ENCODE measurements around the gene GPC4.

Gene GPC4

DNA sequence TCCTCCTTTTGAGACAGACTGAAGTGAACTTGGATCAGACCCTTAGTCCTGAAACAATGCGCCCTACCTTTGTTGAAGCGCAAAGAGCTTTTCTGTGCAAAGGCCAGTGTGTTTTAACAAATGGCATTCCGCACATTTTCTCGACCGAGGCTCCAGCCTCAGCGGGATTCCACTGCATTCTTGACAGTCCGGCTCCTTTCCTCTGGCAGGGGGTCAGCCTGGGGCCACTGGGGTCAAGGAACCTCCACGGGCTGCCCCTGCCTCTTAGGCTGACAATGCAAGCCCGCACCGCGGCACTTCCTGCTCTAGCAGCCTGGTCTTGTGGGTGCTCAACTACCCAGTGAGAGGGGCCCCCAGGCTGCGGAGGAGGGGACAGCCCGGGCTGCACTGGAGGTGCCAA lies 150.0 kb downstream of the GPC4 start:
- H3K4me3 ChIP-seq (ENCODE audit: low read length), result no peak overlapping the region
- no peak for TF ChIP-seq CTCF (conservative IDR thresholded peaks at IDR 0.05; ENCODE audit: low read length)
- no peak for DNase-seq (ENCODE audit: low read depth)

DNA sequence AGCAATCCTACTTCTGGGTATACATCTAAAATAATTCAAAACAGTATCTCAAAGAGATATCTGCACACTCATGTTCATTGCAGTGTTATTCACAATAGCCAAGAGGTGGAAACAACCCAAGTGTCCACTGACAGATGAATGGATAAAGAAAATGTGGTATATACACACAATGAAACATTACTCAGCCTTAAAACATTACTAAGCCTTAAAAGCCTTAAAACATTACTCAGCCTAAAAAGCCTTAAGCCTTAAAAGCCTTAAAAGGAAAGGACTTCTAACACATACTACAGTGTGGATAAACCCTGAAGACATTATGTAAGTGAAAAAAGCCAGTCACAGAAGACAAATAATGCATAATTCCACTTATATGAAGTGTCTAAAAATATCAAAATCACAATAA lies 156.8 kb downstream of the GPC4 start:
- no peak overlapping the region for H3K4me3 ChIP-seq (ENCODE audit: low read length)
- no peak for TF ChIP-seq CTCF (conservative IDR thresholded peaks at IDR 0.05; ENCODE audit: low read length)
- DNase-seq (ENCODE audit: low read depth), result peak; percentile 28

- no peak for TF ChIP-seq CTCF (conservative IDR thresholded peaks at IDR 0.05; ENCODE audit: low read length)
- DNase-seq (ENCODE audit: low read depth), result peak; percentile 23
- no peak overlapping the region for H3K4me3 ChIP-seq (ENCODE audit: low read length)
These were observed 160.6 kb downstream of the GPC4 start for GRCh38 chrX:133254666-133255065.

DNA sequence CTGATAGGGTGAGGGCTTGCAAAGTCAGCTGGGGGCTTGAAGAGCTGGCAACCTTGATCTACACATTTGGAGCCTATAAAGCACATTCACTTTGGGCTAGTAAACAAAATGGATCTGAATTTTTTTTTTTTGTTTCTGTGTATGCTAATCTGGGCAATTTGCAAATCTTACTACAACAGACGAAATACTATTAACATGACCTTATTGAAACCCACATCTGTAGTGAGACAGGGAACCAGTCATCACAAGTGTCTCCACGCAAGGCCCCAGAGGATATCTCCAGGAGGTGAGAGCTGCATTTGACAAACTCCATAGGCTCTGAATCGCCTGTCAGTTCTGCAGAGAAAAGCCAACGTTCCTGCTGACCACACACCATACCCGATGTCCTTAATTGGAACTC lies 164.1 kb downstream of the GPC4 start:
- DNase-seq (ENCODE audit: low read depth), result no peak
- no peak for TF ChIP-seq CTCF (conservative IDR thresholded peaks at IDR 0.05; ENCODE audit: low read length)
- no peak overlapping the region for H3K4me3 ChIP-seq (ENCODE audit: low read length)

- no peak overlapping the region for H3K4me3 ChIP-seq (ENCODE audit: low read length)
- no peak for TF ChIP-seq CTCF (conservative IDR thresholded peaks at IDR 0.05; ENCODE audit: low read length)
- no peak for DNase-seq (ENCODE audit: low read depth)
These were observed 164.8 kb downstream of the GPC4 start for GRCh38 chrX:133250184-133251100.

Measured in AG10803 (cell line).